ENCODE results near the gene SETD6. TPM values are rescaled to one million over a fixed set of nuclear protein-coding genes. Genes with fewer than 3 reads are reported as not detected.

The SETD6 gene
- total and polyA plus RNA-seq, 9 of the 15 experiments (the other 6 are each of a cell fraction or from before 2014, with no cell fraction given): 9.2 to 40.9 (median 19.8) TPM

- Histone ChIP-seq H3K9ac (ENCODE audit: insufficient read depth in 1 of 2, low read depth in 2 of 2, low read length in 2 of 2) (no peak overlapping the region), H3K27ac (ENCODE audit: extremely low read depth, low read depth, low read length) (no peak overlapping the region), H2AFZ (ENCODE audit: low read depth, low read length) (no peak overlapping the region), H3K9me1 (ENCODE audit: control insufficient read depth, insufficient read depth, low read length) (no peaks in the 10 kb centered on the region), H3K27me3 (ENCODE audit: control insufficient read depth in 2 of 2, insufficient read depth in 2 of 2, low read length in 2 of 2) (no peaks in the 10 kb centered on the region), H3K36me3 (ENCODE audit: control insufficient read depth, insufficient read depth, low read length) (no peaks in the 10 kb centered on the region), H4K20me1 (replicated peaks; ENCODE audit: control insufficient read depth, insufficient read depth, low read length) (peaks cover 5% of the 10 kb centered on the region; the same call in 1 of the 2 replicates), H3K79me2 (ENCODE audit: control insufficient read depth, insufficient read depth, low read length) (no peaks in the 10 kb centered on the region), H3K9me3 (replicated peaks; ENCODE audit: control insufficient read depth, insufficient read depth, low read depth, low read length) (no peaks in the 10 kb centered on the region), H3K4me1 (replicated peaks in 1 of 2; ENCODE audit: control insufficient read depth in 2 of 2, insufficient read depth in 2 of 2, low read length in 2 of 2) (peaks cover 0 to 46% of the 10 kb centered on the region in 2 experiments; a peak in 3 of 5 replicates), H3K4me2 (ENCODE audit: insufficient read depth, low read length) (no peak overlapping the region), H3K4me3 (no peak overlapping the region)
- ChIA-PET POLR2A (interaction anchor here (1.1 kb wide), 1 partner anchor 167 kb away, joined by 6 read pairs; no protein-coding TSS in a partner anchor), CTCF (ENCODE audit: low intra/inter-chr PET ratio) (no interaction called here)
- 50% methylated on average over 17 of the region's 21 CpGs for WGBS (ENCODE audit: insufficient coverage, low coverage, missing lambda C conversion rate)
- ATAC-seq (no peak), FAIRE-seq (no peak), DNase-seq (ENCODE audit: extremely low read depth in 1 of 4, low spot score in 3 of 4) (no peak)
- intact Hi-C loops (cut with micrococcal nuclease): no loop called here
- TF ChIP-seq DLX4 (CRISPR knock-in tag; IDR thresholded peaks at IDR 0.05) (no peak), TRIM24 (IDR thresholded peaks at IDR 0.05) (no peak)
- in situ Hi-C loops (cut with MboI): loop anchor here (5.0 kb wide), 1 partner anchor 248 kb away; no protein-coding TSS in a partner anchor
- no TSS peak for BruUV-seq (replicated peaks)
These were observed 11.2 kb upstream of the SETD6 start for GRCh38 chr16:58503863-58504688.
